Stimulated activated naive CD8-positive, alpha-beta T cell treated with anti-CD3 and anti-CD28 coated beads, Interleukin-15, Interleukin-2, amounts not matched to agents 100 ng/mL and 50 ng/mL, for 24 hours (primary cell): Measurements from ENCODE around the gene ID2.

Experiments
- H3K27ac Mint-ChIP-seq: one replicate; pipeline ENCODE4 v1.8.0; 2021; ENCODE audit warnings: mild to moderate bottlenecking, mixed read lengths
- H3K27me3 Mint-ChIP-seq: one replicate; pipeline ENCODE4 v1.8.0; 2021; ENCODE audit warnings: mixed read lengths
- H3K36me3 Mint-ChIP-seq: one replicate; pipeline ENCODE4 v1.8.0; 2021; ENCODE audit warnings: low read depth, mixed read lengths
- H3K4me1 Mint-ChIP-seq: one replicate; pipeline ENCODE4 v1.8.0; 2021; ENCODE audit warnings: low read depth, mixed read lengths
- H3K4me3 Mint-ChIP-seq: one replicate; pipeline ENCODE4 v1.8.0; 2021; ENCODE audit warnings: mild to moderate bottlenecking, mixed read lengths
- H3K9me3 Mint-ChIP-seq: one replicate; pipeline ENCODE4 v1.8.0; 2021; ENCODE audit warnings: mixed read lengths

ID2 gene

DNA sequence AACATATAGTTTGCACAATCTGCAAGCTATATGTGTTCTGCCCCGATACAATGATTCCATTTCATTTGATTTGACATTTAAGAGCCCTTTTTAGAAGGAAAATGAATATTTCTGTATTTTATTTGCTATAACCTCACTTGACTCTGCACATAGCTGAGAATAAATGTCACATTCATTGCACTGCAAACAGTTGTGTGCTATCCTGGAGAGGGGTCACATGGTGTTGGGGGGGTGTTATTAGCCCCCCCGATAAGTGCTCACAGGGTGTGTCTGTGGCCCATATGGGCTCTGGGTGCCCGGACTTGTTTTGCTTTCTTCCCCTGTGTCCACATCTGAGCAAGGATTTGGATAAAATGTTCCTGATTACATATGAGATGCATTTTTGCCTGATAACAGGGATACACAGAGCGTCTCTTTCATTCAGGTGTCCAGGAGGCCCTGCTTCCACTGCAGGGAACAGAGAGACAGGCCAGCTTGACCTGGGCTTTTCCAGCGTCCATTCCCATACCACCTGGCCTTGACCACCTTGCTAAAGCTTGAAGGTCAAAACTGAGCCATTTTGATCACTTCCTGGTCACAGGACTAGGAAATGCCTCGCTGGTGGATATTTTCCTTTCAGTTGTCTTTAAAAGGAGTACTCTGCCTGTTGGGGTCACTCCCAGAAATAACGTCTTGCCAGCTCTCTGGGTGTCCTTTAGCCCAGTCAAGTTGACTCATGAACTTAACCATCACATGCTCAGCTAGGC, 38.4 kb upstream of the ID2 start:
- Mint-ChIP-seq H3K9me3 (peaks cover 4% of the 10 kb centered on the region), H3K4me3 (no peak overlapping the region), H3K4me1 (peaks cover 5% of the 10 kb centered on the region), H3K27me3 (no peaks in the 10 kb centered on the region), H3K36me3 (no peaks in the 10 kb centered on the region), H3K27ac (no peak overlapping the region)

DNA sequence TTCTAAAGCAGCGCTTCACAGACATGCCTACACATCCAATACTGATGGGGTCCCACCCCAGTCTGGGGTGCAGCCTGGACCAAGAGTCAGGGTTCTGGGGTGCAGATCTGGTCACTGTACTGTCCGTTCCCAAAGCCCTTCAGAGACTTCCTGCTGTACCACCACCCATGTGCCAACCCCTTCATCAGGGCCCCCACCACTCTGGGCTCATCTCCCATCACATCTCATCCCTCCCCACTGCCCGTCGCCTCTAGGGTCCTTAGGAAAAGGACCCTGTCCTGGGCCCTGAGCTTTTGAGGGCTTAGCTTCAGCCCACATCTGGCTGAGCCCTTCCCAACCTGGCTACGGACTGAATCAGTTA, 37.9 kb upstream of the ID2 start:
- no peaks in the 10 kb centered on the region for H3K36me3 Mint-ChIP-seq

GRCh38 chr2:8644605-8645175, 37.2 kb upstream of the ID2 start:
- peaks cover 4% of the 10 kb centered on the region for H3K9me3 Mint-ChIP-seq
- no peak overlapping the region for H3K27ac Mint-ChIP-seq
- no peak overlapping the region for H3K4me3 Mint-ChIP-seq
- H3K36me3 Mint-ChIP-seq = no peaks in the 10 kb centered on the region
- H3K4me1 Mint-ChIP-seq = peaks cover 5% of the 10 kb centered on the region
- no peaks in the 10 kb centered on the region for H3K27me3 Mint-ChIP-seq

More for the DNA sequence above, 37.9 kb upstream of the ID2 start:
- no peak overlapping the region for H3K27ac Mint-ChIP-seq
- peaks cover 4% of the 10 kb centered on the region for H3K9me3 Mint-ChIP-seq
- H3K4me1 Mint-ChIP-seq = peaks cover 5% of the 10 kb centered on the region
- no peaks in the 10 kb centered on the region for H3K27me3 Mint-ChIP-seq
- no peak overlapping the region for H3K4me3 Mint-ChIP-seq

GRCh38 chr2:8645176-8645831, 36.6 kb upstream of the ID2 start:
- no peak overlapping the region for H3K4me3 Mint-ChIP-seq
- no peaks in the 10 kb centered on the region for H3K27me3 Mint-ChIP-seq
- peaks cover 4% of the 10 kb centered on the region for H3K9me3 Mint-ChIP-seq
- H3K27ac Mint-ChIP-seq = no peak overlapping the region
- H3K4me1 Mint-ChIP-seq = peaks cover 5% of the 10 kb centered on the region
- H3K36me3 Mint-ChIP-seq = no peaks in the 10 kb centered on the region

DNA sequence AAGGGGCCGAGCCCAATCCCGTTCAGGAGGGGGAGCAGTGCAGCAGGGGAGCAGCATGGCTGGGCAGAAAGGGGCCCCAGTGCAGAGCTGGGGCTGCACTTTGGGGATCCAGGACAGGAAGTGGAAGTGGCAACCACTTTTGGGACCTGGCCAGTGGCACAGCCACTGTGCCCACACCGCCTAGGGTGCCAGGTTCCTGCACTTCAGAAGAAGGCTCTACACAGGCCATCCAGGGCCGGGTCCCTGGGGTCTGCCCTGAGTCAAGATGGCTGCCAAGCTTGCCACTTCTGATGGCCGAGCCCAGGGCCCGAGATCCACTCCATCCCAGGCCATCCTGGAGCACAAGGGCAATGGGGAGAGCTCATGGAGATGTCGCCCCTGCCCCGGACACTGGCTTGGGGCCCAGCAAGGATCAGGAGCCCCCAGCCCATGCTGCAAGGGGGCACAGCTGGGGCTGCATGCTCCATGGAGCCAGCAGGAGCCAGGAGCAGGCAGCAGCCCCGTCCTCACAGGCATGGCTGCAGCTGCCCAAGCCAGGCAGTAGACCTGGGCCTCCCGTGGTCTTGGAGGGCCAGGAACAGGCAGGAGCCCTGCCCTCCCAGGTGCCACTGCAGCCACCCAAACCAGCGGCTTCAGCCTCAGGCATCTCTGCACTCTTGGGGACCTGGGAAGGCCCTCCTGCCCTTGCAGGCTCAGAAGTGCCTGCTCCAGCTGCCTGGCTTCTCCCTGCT, 35.0 kb upstream of the ID2 start:
- no peaks in the 10 kb centered on the region for H3K27me3 Mint-ChIP-seq
- H3K9me3 Mint-ChIP-seq = peaks cover 4% of the 10 kb centered on the region
- H3K27ac Mint-ChIP-seq = no peak overlapping the region
- H3K36me3 Mint-ChIP-seq = no peaks in the 10 kb centered on the region
- peaks cover 5% of the 10 kb centered on the region for H3K4me1 Mint-ChIP-seq
- no peak overlapping the region for H3K4me3 Mint-ChIP-seq

GRCh38 chr2:8647462-8647857, 34.4 kb upstream of the ID2 start:
- H3K4me3 Mint-ChIP-seq = no peak overlapping the region
- H3K4me1 Mint-ChIP-seq = peaks cover 5% of the 10 kb centered on the region
- H3K36me3 Mint-ChIP-seq = no peaks in the 10 kb centered on the region
- no peaks in the 10 kb centered on the region for H3K27me3 Mint-ChIP-seq
- peaks cover 4% of the 10 kb centered on the region for H3K9me3 Mint-ChIP-seq
- H3K27ac Mint-ChIP-seq = no peak overlapping the region

DNA sequence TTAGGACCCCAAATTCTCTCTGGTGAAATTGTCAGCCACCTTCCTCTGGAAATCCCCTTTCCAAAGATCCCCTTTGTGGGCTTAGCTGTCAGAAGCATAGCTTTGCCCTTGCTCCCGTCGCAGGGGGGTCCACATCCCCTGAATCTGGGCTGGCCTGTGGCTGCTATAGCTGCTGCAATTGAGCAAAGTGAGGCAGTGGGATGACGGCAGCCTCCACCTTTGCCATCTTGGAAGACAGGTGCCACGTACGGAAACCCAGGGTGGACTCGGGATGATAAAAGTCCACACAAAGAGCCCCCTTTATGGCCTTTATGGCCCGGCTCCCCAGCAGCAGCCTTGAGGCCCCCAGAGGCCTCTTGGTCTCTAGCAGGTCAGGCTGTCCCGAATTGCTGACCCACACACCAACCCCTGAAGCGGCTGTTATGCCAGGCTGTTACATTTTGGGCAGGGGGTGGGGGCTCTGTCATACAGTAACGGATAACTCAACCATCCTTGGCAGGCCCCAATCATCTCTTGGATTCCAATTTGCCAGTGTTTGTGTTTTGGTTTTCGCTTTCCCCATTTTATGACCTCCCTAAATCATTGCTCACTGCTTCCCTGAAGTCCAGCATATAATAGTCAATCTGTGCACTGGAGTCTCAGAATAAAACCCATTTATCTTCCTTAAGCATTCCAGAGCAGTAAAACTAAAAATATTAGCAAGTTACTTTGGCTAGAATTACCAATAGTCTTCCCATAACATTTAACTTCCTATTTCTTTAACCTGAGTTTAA, 33.2 kb upstream of the ID2 start:
- Mint-ChIP-seq H3K4me3 (no peak overlapping the region), H3K27me3 (no peaks in the 10 kb centered on the region), H3K36me3 (no peaks in the 10 kb centered on the region), H3K9me3 (peaks cover 4% of the 10 kb centered on the region), H3K4me1 (peaks cover 5% of the 10 kb centered on the region), H3K27ac (no peak overlapping the region)

DNA sequence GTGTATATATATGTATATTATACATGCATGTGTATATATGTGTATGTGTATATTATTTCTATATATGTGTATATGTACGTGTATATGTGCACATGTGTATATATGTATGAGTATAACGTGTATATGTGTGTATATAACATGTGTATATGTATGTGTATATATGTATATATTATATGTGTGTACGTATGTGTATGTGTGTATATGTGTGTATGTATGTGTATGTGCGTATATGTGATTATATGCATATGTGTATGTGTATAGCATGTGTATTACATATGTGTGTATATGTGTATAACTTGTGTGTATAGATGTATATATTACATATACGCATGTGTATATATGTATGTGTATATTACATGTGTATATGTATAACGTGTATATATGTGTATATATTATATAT, 32.1 kb upstream of the ID2 start:
- H3K9me3 Mint-ChIP-seq = peaks cover 4% of the 10 kb centered on the region
- no peaks in the 10 kb centered on the region for H3K36me3 Mint-ChIP-seq
- H3K27ac Mint-ChIP-seq = no peak overlapping the region
- peaks cover under 1% of the 10 kb centered on the region for H3K27me3 Mint-ChIP-seq
- H3K4me1 Mint-ChIP-seq = no peaks in the 10 kb centered on the region
- no peak overlapping the region for H3K4me3 Mint-ChIP-seq

DNA sequence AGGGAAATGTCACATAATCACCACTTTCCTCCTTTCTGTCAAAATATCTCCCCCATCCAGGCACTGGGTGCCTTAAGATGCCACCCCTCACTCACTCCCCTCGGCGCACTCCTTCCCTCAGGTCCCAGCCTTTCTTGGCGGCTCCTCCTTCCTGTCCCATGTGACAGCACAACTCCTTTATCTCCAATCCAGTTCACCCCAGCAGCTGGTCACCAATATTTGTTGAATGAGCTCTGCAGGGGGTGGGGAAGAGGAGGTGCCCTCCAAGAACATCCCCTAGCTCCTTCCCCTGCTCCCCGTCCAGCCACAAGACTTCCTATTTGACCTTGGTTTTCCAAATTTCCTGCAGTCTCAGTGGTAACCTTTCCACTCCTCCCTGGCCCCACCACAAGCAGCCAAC, 31.6 kb upstream of the ID2 start:
- H3K27ac Mint-ChIP-seq = no peak overlapping the region
- peaks cover 6% of the 10 kb centered on the region for H3K27me3 Mint-ChIP-seq
- H3K4me1 Mint-ChIP-seq = no peaks in the 10 kb centered on the region
- no peak overlapping the region for H3K4me3 Mint-ChIP-seq
- H3K36me3 Mint-ChIP-seq = no peaks in the 10 kb centered on the region
- H3K9me3 Mint-ChIP-seq = peaks cover 4% of the 10 kb centered on the region

DNA sequence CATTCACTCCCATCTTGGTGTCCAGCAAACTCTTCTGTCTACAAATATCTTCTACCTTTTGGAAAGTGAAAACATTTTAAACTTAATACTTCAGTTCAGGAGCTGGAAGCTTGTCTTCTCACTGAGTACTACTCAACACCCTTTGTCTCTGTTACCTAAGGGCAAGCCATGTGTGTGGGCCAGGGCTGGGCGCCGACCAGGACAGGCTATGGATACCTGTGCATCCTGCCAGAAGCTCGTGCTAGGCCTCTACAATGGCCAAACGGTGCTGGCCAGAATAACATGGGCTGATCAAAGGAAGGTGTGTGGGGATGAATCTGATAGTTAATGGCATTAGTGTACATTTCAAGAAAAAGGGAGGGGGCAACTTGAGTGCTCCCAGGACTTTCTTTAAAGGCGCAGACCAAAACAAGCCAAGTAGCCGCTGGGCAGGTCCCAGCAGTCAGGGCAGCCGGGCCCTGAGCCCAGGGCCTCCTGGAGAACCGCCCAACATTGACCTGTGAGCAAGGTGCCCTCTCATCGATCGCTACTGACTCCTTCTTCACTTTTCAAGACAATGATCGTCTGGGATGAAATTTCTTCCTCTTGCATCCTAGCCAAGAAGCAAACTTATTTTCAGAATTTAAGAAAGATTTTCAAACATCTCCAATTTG, 29.0 kb upstream of the ID2 start:
- Mint-ChIP-seq H3K27ac (no peak overlapping the region), H3K4me1 (peaks cover 17% of the 10 kb centered on the region)

DNA sequence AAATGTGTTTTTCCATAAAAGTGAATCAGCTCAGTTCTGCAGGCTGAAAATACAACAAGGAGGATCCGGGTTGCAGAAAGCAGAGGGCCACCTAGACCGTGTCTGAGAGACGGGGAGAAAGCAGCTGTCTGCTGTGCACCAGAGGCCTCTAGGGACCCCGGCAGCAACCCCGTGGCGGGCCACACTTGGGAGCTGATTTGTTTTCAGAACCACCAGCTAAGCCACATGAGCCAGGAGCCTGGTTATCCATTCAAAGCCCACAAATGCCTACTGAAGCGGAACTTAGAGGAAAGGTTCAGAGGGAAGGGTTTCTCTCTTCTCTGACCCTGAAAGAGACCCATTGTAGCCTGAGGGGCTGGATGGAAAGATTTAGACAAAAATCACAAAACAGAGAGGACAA, 28.4 kb upstream of the ID2 start:
- H3K36me3 Mint-ChIP-seq = no peaks in the 10 kb centered on the region
- H3K4me1 Mint-ChIP-seq = peaks cover 18% of the 10 kb centered on the region
- no peaks in the 10 kb centered on the region for H3K9me3 Mint-ChIP-seq
- peaks cover 24% of the 10 kb centered on the region for H3K27me3 Mint-ChIP-seq
- no peak overlapping the region for H3K27ac Mint-ChIP-seq
- no peak overlapping the region for H3K4me3 Mint-ChIP-seq

More for the DNA sequence above, 29.0 kb upstream of the ID2 start:
- Mint-ChIP-seq H3K36me3 (no peaks in the 10 kb centered on the region), H3K27me3 (peaks cover 24% of the 10 kb centered on the region), H3K4me3 (no peak overlapping the region), H3K9me3 (no peaks in the 10 kb centered on the region)

DNA sequence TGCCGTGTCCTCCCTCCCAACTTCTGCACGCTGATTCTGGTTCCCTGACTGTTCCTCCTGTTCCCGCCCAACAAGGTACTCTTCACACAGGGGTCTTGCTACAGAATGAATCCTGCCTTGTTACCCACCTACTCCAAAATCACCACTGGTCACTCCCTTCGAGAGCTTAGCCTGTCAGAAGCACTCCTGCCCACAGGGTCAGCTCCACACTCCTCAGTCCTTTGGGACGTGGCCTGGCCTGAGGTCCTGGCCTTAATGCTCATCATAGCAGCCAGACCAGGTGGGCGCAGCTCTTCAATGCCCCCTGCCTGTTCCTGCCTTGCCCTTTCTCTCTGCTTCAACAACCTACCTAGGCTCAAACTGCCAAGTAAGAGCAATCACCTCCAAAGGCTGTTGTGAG, 27.8 kb upstream of the ID2 start:
- H3K4me1 Mint-ChIP-seq = peaks cover 18% of the 10 kb centered on the region
- no peak overlapping the region for H3K27ac Mint-ChIP-seq
- H3K27me3 Mint-ChIP-seq = peaks cover 24% of the 10 kb centered on the region
- no peak overlapping the region for H3K4me3 Mint-ChIP-seq
- H3K9me3 Mint-ChIP-seq = no peaks in the 10 kb centered on the region
- no peaks in the 10 kb centered on the region for H3K36me3 Mint-ChIP-seq

GRCh38 chr2:8654483-8654882, 27.4 kb upstream of the ID2 start:
- no peak overlapping the region for H3K4me3 Mint-ChIP-seq
- no peaks in the 10 kb centered on the region for H3K36me3 Mint-ChIP-seq
- H3K9me3 Mint-ChIP-seq = no peaks in the 10 kb centered on the region
- peaks cover 18% of the 10 kb centered on the region for H3K4me1 Mint-ChIP-seq
- no peak overlapping the region for H3K27ac Mint-ChIP-seq
- H3K27me3 Mint-ChIP-seq = peaks cover 24% of the 10 kb centered on the region

DNA sequence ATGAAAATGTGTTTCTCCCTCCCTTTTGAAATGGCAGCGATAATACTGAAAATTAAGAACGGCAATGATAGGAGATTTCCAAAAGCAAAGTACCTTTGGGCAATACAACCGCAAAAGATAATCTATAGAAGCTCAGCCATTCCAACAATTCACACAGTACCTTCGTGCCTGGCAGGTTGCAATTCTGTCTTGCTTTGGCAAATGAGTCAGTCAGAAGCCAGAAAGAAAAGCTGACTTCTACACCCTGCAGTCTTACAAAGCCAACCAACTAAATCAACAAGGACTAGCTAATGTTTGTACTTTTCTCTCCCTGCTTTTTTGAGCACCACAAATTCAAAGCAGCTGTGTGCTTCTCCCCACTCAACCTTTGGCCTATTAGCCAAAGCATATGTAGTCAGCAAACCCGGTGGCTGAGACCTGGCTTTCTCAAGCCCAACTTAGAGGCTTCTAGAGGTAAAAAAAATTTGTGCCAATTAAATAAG, 25.7 kb upstream of the ID2 start:
- no peaks in the 10 kb centered on the region for H3K9me3 Mint-ChIP-seq
- H3K27ac Mint-ChIP-seq = no peak overlapping the region
- H3K36me3 Mint-ChIP-seq = no peaks in the 10 kb centered on the region
- H3K4me3 Mint-ChIP-seq = no peak overlapping the region
- peaks cover 28% of the 10 kb centered on the region for H3K27me3 Mint-ChIP-seq
- peaks cover 18% of the 10 kb centered on the region for H3K4me1 Mint-ChIP-seq
